ENCODE measurements around the gene POLR1A. TPM values are rescaled to one million over a fixed set of nuclear protein-coding genes. Genes with fewer than 3 reads are reported as not detected.

POLR1A gene
- polyA plus RNA-seq, 2 of the 4 experiments (the other 2 are of a cell fraction), result 22.8 to 55.7 TPM

GRCh38 chr2:86082756-86083155 lies 22.9 kb downstream of the POLR1A start:
- POLR2A ChIA-PET, result interaction anchor here (1.1 kb wide), 1 partner anchor 341 kb away, joined by 3 read pairs; no protein-coding TSS in a partner anchor
- no peak for FAIRE-seq
- 88% methylated on average over 5 of the region's 5 CpGs for WGBS (ENCODE audit: missing lambda C conversion rate)

DNA sequence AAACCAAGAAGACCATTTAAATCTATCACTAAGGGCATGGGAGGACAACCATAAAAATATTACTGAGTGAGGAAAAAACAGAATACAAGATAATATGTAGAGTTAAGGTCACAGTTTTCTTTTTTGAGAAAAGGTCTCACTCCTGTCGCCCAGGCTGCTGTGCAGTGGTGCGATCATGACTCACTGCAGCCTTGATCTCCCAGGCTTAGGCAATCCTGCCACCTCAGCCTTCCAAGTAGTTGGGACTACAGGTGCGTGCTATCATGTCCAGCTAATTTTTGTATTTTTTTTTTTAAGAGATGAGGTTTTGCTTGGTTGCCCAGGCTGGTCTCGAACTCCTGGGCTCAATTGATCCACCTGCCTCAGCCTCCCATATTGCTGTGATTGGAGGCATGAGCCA lies 24.0 kb downstream of the POLR1A start:
- Histone ChIP-seq H3K4me2 (no peak overlapping the region), H3K9me3 (no peaks in the 10 kb centered on the region), H3K27ac (no peak overlapping the region), H3K4me1 (peaks cover 22% of the 10 kb centered on the region; the same call in 2 of the 3 replicates), H3K4me3 (no peak overlapping the region)
- no peak for FAIRE-seq
- no peak for ATAC-seq
- DNase-seq (ENCODE audit: low read depth in 1 of 2, low spot score in 1 of 2), result no peak
- CTCF ChIA-PET, result interaction anchor here (0.6 to 23.1 kb wide), 9 partner anchors 10 to 353 kb away, joined by 4 to 766 read pairs (median 20); partner anchors contain the start of gene ST3GAL5
- 89% methylated on average over 4 of the region's 4 CpGs for WGBS (ENCODE audit: missing lambda C conversion rate)
- TF ChIP-seq MAX (IDR thresholded peaks at IDR 0.05) (no peak), HDAC2 (IDR thresholded peaks at IDR 0.05) (no peak)
- POLR2A ChIA-PET, result no interaction called here

More at GRCh38 chr2:86082756-86083155, 22.9 kb downstream of the POLR1A start:
- Histone ChIP-seq H3K4me2 (no peak overlapping the region), H3K4me1 (peaks cover 22% of the 10 kb centered on the region; the same call in 2 of the 3 replicates), H3K9me3 (no peaks in the 10 kb centered on the region), H3K4me3 (no peak overlapping the region), H3K27ac (no peak overlapping the region)
- TF ChIP-seq HOXA7 (CRISPR knock-in tag; IDR thresholded peaks at IDR 0.05), result no peak
- no peak for TF ChIP-seq MYC (IDR thresholded peaks at IDR 0.05; ENCODE audit: borderline replicate concordance, low read length)
- TF ChIP-seq ELK1 (IDR thresholded peaks at IDR 0.05; ENCODE audit: low read depth, low read length), result no peak
- TF ChIP-seq REST (IDR thresholded peaks at IDR 0.05), result no peak
- no peak for TF ChIP-seq NPAS2 (CRISPR knock-in tag; IDR thresholded peaks at IDR 0.05; ENCODE audit: borderline replicate concordance)
- TF ChIP-seq POLR2A (IDR thresholded peaks at IDR 0.05; ENCODE audit: low read length), result no peak
- no peak for TF ChIP-seq MAX (IDR thresholded peaks at IDR 0.05)
- ATAC-seq, result no peak
- DNase-seq (ENCODE audit: low read depth in 1 of 2, low spot score in 1 of 2), result no peak
- CTCF ChIA-PET, result interaction anchor here (0.7 to 23.1 kb wide), 8 partner anchors 9 to 446 kb away, joined by 3 to 766 read pairs (median 4); partner anchors contain the start of gene ST3GAL5

GRCh38 chr2:86079981-86080911 lies 25.4 kb downstream of the POLR1A start:
- Histone ChIP-seq H3K4me3 (no peak overlapping the region), H3K4me1 (peaks cover 22% of the 10 kb centered on the region; the same call in 2 of the 3 replicates), H3K9me3 (no peaks in the 10 kb centered on the region), H3K4me2 (no peak overlapping the region), H3K27ac (peak overlapping the region in 1 of 2 experiments; percentile 53; a peak in 3 of 6 replicates)
- ChIA-PET CTCF (interaction anchor here (0.5 to 23.1 kb wide), 85 partner anchors 11 to 459 kb away, joined by 3 to 766 read pairs (median 7); partner anchors contain the start of gene ST3GAL5), POLR2A (interaction anchor here (2.5 kb wide), 1 partner anchor 253 kb away, joined by 11 read pairs; no protein-coding TSS in a partner anchor)
- peak; percentile 87 to 95 for ATAC-seq
- FAIRE-seq, result no peak
- TF ChIP-seq MAFK (IDR thresholded peaks at IDR 0.05; ENCODE audit: partially characterized antibody), result peak; percentile 39
- TF ChIP-seq KDM5A (IDR thresholded peaks at IDR 0.05), result no peak
- peak; percentile 93 for TF ChIP-seq CTCF (IDR thresholded peaks at IDR 0.05)
- peak; percentile 86 to 89 for TF ChIP-seq RAD21 (conservative IDR thresholded peaks at IDR 0.05 in 1 of 2, IDR thresholded peaks at IDR 0.05 in 1 of 2)
- TF ChIP-seq SMC3 (IDR thresholded peaks at IDR 0.05), result peak; percentile 92
- no peak for TF ChIP-seq GATA3 (IDR thresholded peaks at IDR 0.05; ENCODE audit: borderline replicate concordance)
- TF ChIP-seq MAX (IDR thresholded peaks at IDR 0.05), result 0 out of 2 replicates have a peak, but pooled peaks have one; percentile 5
- WGBS (ENCODE audit: missing lambda C conversion rate), result 50% methylated on average over 14 of the region's 14 CpGs
- peak; percentile 56 to 82 for DNase-seq (ENCODE audit: low read depth in 1 of 2, low spot score in 1 of 2)

Measured in A549 (cell line).